NCI-H1417 (cell line): ENCODE measurements around the gene LYG2.
"Not testable (repeated sequence)": the region's sequence is repeated elsewhere in the genome, so short reads cannot be mapped to it uniquely, and the experiment has no call there.

Experiments
- DNase-seq, 3 experiments: peaks; one replicate each; lab custom pipeline; 2025; lab: John Stamatoyannopoulos, UW

The LYG2 gene

DNA sequence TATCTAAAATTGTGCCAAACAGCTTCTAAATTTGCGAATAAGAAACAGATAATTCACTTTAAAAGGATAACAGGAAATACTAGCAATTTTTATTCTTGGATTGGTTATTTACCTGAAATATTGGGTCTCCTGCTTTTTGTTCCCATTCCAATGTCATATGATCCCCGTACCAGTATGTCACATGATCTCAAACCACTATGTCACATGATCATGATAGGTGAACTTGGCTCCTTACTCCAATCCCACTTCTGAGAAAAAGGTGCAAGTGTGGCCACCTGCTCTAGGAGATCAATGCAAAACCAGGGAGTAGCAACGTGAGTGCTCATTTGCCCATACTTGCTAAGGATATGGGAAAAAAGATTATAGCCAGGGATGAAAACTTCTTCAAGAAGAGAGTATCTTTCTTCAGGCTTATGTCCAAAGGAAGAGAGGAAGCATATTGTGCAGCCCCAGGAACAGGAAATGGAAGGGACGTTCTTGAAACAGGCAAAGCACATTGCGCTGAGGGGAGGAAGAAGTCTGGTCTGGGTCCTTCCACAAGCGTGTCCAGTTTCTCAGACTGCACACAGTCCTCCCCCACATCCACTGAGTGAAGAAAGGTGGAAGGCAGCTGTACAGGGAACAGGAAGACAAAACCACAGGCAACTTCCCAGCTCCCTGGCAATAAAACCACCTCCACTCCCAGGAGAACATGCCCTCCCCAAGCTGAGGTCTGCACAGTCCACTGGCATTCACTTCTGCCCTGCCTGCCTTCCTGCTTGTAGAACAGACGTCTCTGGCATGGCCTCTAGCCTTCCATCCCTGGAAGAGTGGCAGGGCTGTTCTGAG is at the start of gene LYG2:
Gene LYG2, minus strand, starts transcription at position 176 of the 828 bp plus-strand sequence. CDS start 1,406 bp downstream, outside the sequence.
- DNase-seq, result no peak

DNA sequence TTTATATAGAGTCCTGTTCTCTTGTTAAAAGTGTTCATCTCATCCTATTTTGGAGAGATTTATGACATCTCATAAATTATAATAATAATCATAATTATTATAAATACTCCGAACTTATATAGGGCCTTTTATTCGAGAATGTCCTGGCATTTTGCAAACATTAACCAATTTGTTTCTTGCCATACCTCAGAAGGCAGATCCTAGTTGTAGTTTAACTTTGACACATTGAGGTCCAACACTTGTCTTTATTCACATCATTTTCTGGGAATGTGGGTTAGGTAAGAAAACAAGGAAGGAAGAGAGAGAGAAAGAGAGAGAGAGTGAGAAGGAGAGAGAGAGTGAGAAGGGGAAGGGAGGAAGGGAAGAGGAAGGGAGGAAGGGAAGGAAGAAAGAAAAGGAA is 45.6 kb upstream of the LYG2 start, which contains the start of gene LYG1:
Gene LYG1, minus strand, starts transcription at position 101 of the 400 bp plus-strand sequence. CDS start 5,527 bp downstream, outside the sequence.
- DNase-seq, result not testable (repeated sequence)

DNA sequence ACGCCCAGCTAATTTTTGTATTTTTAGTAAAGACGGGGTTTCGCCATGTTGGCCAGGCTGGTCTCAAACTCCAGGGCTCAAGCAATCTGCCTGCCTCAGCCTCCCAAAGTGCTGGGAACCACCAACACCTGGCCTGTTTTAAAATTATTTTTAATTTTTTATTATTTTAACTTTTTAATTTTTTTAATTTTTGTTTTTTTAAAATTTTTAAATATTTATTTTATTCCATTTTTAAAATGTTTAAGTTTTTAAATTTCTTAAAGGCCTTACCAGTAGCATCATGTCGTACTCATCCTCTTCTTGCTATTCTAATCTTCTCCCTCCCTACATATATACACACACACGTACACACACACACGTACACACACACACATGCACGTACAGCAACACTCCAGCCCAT is 44.1 kb upstream of the LYG2 start:
- DNase-seq, result no peak

- no peak for DNase-seq
Observed at GRCh38 chr2:99297994-99298393, 42.5 kb upstream of the LYG2 start.

DNA sequence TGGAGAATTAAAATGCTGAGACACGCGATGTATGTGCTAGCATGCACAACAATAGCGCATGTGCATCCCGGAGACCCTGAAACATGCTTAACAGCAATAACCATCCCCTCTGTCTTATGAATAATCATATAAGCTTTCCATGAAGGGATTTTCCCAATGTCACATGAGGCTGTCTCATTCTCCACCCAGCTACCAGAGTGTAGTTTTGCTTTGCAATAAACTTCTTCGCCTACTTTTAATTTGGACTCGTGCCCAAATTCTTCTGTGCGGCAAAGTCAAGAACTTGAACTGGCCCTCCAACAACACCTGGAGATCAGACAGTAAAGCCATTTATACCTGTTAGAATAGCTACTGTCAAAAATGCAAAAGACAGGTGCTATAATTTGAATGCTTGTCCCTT is 30.1 kb upstream of the LYG2 start:
- DNase-seq, result no peak

DNA sequence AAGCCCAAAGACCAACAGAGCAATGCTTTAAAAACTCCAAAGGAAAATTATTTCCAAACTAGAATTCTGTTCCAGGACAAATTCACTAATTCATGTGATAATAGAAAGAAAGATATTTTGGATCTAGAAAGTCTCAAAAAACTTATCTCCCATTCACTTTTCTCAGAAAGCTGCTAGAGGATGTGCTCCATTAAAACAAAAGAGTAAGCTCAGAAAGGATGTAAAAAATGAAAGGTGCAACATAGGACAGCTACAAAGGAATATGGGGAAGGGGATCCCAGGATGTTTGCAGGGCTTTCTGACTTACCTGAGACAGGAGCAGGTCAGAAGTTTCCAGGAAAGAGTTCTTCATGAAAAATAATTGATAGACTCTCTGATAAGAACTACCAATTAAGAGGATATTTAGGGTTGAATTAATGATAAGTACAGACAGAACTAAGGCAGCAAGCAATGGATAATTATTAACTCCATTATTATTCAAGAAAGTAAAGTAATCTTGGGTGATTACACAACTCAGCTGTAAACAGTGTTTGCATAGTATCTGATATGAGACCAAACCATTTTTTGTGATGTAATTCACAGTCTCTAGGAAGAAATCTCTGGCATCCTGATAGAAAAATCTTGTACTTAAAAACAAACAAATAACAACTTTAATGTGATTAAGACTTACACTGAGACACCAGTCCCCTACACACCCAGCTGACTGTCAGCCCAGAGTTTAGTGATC is 24.7 kb upstream of the LYG2 start:
- DNase-seq, result no peak

- DNase-seq, result no peak
Observed at GRCh38 chr2:99278793-99279291, 23.4 kb upstream of the LYG2 start.

DNA sequence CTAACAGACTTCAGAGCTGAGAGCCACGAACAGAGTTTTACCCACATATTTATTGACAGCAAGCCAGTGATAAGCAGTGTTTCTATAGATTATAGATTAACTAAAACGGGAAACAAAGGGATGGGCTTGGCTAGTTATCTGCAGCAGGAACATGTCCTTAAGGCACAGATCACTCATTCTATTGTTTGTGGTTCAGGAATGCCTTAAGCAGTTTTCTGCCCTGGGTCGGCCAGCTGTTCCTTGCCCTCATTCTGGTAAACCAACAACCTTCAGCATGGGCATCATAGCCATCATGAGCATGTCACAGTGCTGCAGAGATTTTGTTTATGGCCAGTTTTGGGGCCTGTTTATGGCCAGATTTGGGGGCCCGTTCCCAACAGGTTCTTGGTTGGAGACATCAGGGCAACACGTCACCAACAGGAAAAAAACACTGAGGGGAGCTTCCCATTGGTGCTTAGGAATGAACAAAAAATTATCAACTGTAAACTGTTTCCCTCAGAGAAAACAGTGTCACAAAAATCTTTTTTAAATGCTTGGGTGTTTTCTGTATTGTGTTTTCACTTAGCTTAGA is 22.8 kb upstream of the LYG2 start:
- DNase-seq, result not testable (repeated sequence)

DNA sequence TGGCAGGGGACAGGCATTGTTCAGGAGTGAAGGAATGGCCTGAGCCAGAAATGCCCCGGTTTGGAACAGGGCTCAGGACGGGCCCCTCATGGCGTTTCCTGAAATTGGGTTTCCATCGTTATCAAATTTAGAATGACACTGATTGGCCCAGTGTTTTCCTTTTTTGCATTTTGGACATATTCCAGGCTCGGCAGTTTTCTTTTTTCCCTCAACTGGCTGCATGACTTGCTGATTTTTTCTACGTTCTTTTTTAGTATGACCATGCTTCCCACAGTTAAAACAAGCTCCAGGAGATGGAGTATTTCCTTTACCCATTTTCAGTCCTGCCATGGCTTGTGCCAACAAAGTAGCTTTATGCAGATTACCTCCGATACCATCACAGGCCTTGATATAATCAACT is 20.4 kb upstream of the LYG2 start:
- no peak for DNase-seq

DNA sequence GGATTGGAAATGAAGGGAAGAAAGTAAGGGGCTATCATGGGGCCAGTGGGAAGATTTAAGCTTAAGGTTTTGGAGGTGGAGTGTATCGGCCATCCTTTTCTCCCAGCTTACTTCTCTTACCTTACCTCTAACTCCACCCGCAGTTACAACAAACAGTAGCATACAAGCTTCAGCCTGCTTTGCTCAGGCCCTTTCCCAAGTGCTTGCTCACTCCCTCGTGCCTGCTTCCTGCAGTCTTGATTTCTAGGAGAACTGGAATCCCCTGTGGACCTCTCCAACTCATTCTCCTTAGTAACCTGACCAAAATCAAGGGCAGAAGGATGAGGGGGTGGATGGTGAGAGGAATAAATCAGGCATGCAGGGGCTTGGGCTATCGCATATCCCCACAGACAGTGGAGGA is 5.8 kb upstream of the LYG2 start:
- peak in 1 of 3 experiments; percentile 0 for DNase-seq

DNA sequence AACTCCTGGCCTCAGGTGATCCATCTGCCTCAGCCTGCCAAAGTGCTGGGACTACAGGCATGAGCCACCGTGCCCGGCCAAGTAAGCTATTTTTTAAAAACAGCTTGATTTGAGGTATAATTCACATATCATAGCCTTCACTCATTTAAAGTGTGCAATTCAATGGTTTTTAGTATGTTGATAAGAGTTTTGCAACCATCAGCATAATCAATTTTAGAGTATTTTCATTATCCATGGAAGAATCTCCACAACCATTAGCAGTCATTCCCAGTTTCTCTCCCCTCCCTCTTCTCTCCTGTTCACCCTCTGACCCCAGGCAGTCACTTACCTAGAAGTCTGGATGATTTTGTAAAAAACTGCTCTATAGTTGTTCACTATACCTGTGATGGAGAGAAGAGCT is 4.7 kb upstream of the LYG2 start:
- DNase-seq, result no peak

DNA sequence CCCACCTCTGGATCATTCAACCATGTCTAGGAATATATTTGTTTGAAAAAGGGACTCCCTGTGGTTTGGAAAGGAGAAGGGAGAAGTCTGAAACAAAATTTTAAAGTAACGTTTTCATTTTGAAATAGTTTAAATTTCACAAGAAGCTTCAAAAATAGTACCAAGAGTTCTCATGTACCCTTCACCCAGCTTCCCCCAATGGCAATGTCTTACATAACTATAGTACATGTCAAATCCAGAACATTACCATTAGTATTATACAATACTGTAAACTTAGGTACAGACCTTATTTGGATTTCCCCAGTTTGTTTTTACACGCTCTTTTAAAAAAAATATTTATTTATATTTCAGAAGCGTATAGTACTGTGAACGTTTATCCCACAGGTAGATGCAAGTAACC is 4.0 kb upstream of the LYG2 start:
- no peak for DNase-seq

DNA sequence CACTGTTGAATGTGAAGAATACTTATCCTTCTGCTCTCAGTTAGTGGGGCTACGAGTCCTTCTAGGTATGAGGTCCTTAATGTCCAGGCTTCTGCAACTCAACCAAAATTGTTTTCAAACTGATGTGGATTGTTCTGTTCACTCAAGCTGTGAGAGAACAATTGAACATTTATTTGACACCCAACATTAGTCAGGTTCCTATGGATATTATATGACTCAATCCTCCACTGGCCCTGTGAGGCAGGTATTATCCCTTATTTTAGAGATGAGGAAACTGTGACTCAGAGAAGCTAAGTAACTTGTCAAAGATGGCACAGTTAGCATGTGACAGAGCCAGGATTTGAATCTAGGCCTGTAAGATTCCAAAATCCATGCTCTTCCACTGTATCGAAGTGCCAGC is 1.2 kb upstream of the LYG2 start:
- no peak for DNase-seq

- DNase-seq, result no peak
Observed at GRCh38 chr2:99249951-99250350, 5.5 kb downstream of the LYG2 start.

DNA sequence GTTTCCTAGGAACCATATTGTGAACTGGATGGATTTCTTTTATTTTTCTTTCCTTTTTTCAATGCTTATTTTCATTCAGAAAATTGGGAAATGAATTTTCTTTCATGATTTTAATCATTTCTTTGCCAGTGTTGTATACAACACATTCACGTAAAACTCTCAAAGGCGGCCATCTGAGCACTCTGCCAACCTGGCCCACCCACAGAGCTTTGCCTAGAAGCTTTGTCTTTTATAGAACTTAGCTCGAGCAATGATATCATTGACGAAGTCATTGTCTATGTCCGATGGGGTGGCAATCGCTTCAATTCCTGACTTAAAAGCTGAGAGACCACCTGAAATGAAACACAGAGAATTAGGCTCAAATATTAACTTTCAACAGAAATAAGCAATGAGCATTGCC is 13.3 kb downstream of the LYG2 start:
- no peak for DNase-seq

GRCh38 chr2:99240431-99240830 is 15.0 kb downstream of the LYG2 start:
- no peak for DNase-seq

DNA sequence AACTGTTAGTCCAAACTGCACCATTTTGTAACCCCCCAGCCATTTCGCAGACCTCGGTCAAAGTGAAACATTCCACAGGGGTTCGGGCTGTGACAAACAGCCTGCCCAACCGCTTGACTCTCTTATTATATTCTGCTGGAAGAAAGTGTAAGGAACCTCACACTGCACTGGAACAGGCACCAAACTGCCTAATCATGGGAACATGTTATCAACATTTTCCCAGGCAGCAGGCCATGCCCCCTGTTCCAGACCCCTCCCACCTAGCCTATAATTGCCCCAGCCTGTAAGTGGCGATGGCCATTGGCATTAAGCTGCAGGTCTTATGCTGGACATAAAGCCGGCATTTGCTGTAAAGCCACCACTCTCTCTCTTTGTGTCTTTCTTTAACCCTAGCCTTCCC is 16.9 kb downstream of the LYG2 start:
- no peak for DNase-seq

DNA sequence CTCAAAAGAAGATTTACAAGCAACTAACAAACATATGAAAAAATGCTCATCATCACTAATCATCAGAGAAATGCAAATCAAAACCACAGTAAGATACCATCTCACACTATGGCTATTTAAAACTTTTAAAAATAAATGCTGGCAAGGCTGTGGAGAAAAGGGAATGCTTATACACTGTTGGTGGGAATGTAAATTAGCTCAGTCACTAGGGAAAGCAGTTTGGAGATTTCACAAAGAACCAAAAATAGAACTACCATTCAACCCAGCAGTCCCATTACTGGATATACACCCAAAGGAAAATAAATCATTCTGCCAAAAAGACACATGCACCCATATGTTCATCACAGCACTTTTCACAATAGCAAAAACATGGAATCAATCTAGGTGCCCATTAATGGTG is 22.3 kb downstream of the LYG2 start:
- DNase-seq, result not testable (repeated sequence)

DNA sequence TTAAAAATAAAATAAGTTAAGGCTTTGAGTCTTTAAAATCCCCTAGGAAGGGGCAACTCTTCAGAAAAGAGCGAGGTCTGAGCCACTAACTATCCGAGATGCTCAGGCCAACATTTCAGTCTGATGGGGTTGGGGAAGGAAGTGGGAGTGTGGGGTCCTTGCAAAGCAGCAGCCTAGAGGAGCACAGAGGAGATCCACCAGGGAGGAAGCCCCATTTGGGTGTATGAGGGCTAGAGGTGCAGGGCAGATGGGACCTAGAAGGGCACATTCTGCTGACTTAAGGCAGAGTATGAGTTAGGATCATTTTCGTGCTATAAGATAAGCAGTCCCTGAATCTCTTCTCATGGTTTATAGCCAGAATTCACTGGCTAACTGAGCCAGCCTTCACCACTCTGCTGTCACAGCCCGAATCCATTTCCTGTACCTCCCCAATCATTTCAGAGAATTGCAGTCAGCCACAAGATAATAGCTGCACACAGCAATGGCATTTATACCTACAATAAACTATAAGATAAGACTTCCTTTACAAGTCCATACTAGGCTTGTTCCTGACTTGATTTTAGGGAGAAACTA is 37.5 kb downstream of the LYG2 start:
- DNase-seq, result no peak

DNA sequence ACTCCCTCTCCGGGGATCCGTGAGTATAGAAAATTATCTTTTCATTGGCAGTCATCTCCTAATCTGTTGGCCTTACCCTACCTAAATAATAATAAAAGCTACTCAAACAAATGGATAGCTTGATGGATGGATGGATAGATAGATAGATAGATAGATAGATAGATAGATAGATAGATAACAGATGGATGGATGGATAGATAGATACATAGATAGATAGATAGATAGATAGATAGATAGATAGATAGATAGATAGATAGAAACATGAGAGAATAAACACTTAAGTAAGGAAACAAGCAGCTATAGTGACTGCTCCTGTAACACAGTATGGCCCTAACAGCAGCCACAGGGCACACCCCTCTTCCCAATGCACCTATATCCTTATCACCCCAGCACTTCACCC is 39.4 kb downstream of the LYG2 start:
- DNase-seq, result no peak

GRCh38 chr2:99205491-99205890 is 50.0 kb downstream of the LYG2 start:
- no peak for DNase-seq

DNA sequence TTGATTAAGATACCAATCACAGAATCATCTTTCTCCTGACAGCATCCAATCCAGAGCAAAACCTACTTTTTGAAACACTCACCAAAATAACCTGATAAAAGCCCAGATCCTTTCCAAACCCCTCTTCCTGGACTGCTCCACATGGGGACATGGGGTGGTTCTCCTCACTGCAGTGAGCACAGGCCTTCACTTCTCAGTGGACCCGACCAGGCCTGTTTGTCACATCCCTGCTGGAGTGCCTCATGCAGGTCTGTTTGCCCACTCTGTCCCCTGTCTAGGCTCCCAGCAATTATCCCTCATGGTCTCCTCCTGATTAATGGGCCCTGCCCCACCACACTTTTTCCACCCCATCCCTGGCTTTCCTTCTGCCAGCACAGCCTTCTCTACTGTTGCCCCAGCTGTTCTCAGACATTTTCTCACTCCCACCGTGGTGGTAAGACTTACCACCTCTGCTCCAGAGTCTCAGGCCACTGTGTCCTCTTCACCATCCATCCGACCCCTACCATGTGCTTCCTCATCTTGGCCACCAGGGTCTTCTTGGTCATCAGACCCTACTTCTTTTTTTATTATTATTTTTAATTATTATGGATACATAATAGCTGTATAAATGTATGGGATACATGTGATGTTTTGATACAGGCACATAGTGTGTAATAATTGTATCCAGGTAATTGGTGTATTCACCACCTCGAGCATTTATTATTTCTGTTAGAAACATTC is 53.3 kb downstream of the LYG2 start:
- no peak for DNase-seq
